Mononuclear cell (primary cell): ENCODE results near the gene STAB2. TPM values are rescaled to one million over a fixed set of nuclear protein-coding genes. Genes with fewer than 3 reads are reported as not detected.

ENCODE experiments used
- H3K27me3 ChIP-seq: 2 replicates; pipeline ENCODE4 v1.6.0; 2011; ENCODE audit warnings: low read length, control low read depth; ENCODE audit not compliant: insufficient read depth
- H3K4me1 ChIP-seq: 2 replicates; pipeline ENCODE4 v1.5.1; 2011; ENCODE audit warnings: mild to moderate bottlenecking, low read length, control low read depth; ENCODE audit not compliant: insufficient read depth
- H3K4me3 ChIP-seq: 2 replicates; pipeline ENCODE4 v1.5.1; 2011; ENCODE audit warnings: mild to moderate bottlenecking, low read length, moderate library complexity
- H3K9me3 ChIP-seq: 2 replicates; pipeline ENCODE4 v1.5.1; 2011; ENCODE audit warnings: low read depth, mild to moderate bottlenecking, control low read depth, low read length
- total RNA-seq: library from RNA; depleted of rRNA; stranded (reverse); fragments of >200 nt; gene quantifications from one replicate; pipeline ENCODE4 v1.2.3, GENCODE V29; 2012

The STAB2 gene
- total RNA-seq, 1 donor = not detected

GRCh38 chr12:103748875-103749274 is 161.8 kb downstream of the STAB2 start:
- Histone ChIP-seq H3K27me3 (no peaks in the 10 kb centered on the region), H3K4me3 (no peak overlapping the region), H3K9me3 (no peaks in the 10 kb centered on the region), H3K4me1 (no peaks in the 10 kb centered on the region)

DNA sequence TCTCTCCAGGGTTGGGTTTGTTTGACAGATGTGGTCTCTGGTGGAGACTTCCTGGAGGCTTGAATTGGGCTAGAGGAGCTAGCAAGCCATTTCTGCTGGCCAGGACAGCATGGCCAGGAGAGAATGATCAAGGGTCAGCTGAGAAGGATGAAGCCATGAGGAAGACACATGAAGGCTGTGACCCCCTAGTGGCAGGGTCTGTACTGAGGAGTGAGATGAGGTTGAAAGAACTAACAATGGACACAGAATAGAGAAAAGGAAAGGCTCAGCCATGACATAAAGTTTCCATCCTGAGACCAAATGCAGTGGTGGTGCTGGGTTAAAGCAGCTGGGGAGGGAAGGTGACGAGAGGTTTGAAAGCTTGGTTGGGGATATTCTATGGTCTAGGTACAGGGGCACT is 164.1 kb downstream of the STAB2 start:
- Histone ChIP-seq H3K4me1 (no peaks in the 10 kb centered on the region), H3K27me3 (no peaks in the 10 kb centered on the region), H3K9me3 (no peaks in the 10 kb centered on the region), H3K4me3 (no peak overlapping the region)

DNA sequence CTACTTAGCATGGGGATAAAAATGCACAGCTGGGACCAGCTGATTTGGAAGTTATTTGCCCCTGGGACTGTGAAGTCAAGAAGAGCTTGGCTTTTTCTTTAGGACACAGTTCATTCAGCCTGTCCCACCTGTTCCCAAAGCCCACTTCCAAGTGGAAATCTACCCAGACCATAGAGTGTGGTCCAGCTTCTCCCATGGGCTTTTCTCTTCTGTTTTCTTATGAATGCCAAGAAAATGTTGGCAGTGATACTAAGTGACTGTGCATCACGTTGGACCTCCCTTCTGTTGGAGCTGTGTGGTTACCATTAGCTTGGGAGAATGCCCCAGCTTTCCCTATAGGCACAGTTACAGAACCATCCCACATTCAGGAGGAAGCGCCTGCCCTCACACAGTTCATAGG is 164.5 kb downstream of the STAB2 start:
- Histone ChIP-seq H3K4me3 (no peak overlapping the region), H3K4me1 (no peaks in the 10 kb centered on the region), H3K9me3 (no peaks in the 10 kb centered on the region), H3K27me3 (no peaks in the 10 kb centered on the region)

DNA sequence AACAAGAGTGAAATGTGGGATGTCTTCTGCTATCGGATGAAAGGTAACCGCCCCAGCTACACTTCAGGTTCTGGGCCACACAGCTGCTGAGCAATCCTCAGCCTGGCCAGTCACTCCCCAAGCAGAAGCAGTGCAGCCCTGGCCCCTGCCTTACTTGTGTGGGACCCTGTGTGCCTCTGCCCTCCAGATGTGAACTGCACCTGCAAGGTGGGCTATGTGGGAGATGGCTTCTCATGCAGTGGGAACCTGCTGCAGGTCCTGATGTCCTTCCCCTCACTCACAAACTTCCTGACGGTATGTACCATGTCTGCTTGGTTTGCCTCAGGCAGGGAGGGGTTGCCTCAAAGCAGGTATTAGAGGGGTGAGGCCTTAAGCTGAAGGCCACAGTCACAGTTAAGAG is 168.4 kb downstream of the STAB2 start:
- Histone ChIP-seq H3K27me3 (no peaks in the 10 kb centered on the region), H3K4me1 (no peaks in the 10 kb centered on the region), H3K4me3 (no peak overlapping the region), H3K9me3 (no peaks in the 10 kb centered on the region)

DNA sequence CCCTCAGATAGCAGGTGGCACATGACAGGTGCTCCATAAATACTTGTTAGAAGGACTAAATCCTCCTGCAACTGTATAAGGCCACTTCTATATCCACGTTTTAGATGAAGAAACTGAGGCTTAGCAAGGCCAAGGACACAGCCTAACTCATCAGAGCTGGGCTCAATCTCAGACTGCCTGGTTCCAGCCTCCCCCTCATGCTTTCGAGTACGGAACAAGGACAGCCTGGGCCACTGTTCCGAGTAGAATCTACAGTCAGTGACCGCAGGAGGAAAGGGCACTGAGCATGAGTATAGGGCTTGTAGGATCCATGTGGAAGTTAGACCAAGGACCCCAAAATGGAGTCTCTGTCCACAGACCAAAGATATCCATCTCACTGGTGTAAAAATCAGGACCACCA is 169.4 kb downstream of the STAB2 start:
- Histone ChIP-seq H3K4me3 (no peak overlapping the region), H3K4me1 (no peaks in the 10 kb centered on the region), H3K27me3 (no peaks in the 10 kb centered on the region), H3K9me3 (no peaks in the 10 kb centered on the region)

DNA sequence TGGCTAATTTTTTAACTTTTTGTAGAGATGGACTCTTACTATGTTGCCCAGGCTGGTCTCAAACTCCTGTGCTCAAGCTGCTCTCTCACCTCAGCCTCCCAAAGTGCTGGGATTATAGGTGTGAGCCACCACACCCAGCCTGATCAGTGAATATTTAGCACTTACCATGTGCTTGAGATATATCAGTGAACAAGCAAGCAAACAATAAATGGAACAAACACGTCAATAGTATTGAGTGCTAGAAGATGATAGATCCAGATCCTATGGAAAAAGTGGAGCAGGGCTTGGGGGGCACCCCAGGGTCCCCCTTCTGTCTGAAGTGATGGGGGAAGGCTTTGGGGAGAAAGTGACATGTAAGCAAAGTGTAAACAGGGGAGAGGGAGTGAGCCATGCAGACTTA is 170.2 kb downstream of the STAB2 start:
- Histone ChIP-seq H3K9me3 (no peaks in the 10 kb centered on the region), H3K4me3 (no peak overlapping the region), H3K4me1 (no peaks in the 10 kb centered on the region), H3K27me3 (no peaks in the 10 kb centered on the region)

- Histone ChIP-seq H3K9me3 (no peaks in the 10 kb centered on the region), H3K4me3 (no peak overlapping the region), H3K27me3 (no peaks in the 10 kb centered on the region), H3K4me1 (no peaks in the 10 kb centered on the region)
Observed at GRCh38 chr12:103758310-103759089, 171.4 kb downstream of the STAB2 start.

DNA sequence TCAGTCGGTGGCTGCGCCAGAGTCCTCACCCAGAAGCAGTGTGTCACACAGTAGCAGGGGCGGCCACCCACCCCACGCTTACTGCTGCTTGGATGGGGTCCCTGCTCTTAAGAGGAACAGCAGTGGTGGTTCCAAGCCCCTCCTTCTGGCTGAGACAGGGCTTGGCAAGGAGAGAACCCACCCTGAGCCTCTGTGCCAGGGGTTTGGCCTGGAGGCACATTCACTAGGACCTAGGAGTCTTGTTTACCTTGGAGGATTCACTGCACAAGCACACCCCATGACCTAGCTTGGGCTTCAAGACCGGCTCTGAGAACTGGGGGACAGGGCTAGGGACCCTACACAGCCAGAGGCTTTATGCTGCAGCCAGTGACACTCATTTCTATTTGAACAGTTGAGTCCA is 175.4 kb downstream of the STAB2 start:
- no peaks in the 10 kb centered on the region for H3K4me1 ChIP-seq
- no peaks in the 10 kb centered on the region for H3K27me3 ChIP-seq
- H3K9me3 ChIP-seq = no peaks in the 10 kb centered on the region
- no peak overlapping the region for H3K4me3 ChIP-seq

DNA sequence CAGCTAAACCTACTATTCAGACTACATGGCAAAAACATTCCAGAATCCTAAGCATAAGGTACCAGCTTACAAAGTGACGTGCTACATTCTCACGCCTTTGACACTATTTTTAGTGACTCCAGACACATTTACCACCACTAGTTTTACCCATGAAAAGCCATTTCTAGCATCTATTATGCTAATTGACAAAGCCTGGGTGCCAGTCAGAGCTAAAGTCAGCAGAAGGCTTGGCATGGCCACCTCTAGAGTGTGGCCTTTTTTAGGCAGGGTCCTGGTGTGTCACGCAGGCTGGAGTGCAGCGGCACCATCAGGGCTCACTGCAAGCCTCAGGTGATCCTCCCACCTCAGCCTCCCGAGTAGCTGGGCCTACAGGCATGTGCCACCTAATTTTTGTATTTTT is 178.2 kb downstream of the STAB2 start:
- Histone ChIP-seq H3K9me3 (no peaks in the 10 kb centered on the region), H3K4me1 (no peaks in the 10 kb centered on the region), H3K4me3 (no peak overlapping the region), H3K27me3 (no peaks in the 10 kb centered on the region)

DNA sequence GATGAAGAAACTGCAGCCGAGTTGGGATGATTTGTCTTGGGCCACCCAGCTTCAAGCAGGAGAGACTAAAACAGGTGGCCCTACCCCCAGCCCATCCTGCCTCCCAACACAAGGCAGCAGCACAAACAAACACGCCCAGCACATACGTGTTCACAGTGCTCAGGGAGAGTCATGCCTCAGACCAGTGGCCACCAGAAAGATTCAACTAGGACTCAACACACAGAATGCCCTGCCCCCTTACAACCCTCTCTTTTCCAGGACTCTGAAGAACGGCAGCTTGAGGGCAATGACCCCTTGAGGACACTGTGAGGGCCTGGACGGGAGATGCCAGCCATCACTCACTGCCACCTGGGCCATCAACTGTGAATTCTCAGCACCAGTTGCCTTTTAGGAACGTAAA is 179.0 kb downstream of the STAB2 start:
- no peaks in the 10 kb centered on the region for H3K9me3 ChIP-seq
- H3K4me3 ChIP-seq = no peak overlapping the region
- no peaks in the 10 kb centered on the region for H3K4me1 ChIP-seq
- no peaks in the 10 kb centered on the region for H3K27me3 ChIP-seq

DNA sequence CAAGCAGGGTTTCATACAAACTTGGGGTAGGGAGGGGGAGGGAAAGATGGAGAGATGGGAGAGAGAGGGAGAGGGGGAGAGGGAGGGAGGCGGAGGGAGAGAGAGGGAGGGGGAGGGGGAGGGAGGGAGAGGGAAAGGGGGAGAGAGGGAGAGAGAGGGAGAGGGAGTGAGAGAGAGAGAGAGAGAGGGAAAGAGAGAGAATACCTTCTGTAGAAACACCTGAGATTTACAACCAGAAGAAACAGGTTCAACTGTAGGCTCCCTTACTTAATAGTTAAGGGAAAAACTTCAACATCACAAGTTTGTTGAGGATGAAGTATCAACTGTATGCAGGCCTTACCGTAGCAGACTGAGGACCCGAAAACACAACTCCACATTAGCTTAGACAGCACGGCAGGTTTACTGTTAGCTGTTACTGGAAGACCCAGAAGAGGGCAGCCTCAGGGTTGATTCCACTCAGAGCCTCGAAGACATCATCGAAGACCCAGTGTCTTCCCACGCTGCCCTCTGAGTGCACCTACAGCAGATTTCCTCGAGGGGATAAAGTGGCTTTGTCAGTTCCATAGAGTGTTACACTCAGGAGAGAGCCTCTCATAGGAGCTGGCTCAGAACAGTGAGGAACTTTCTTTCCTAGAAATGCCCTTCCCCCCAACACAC is 181.5 kb downstream of the STAB2 start:
- no peaks in the 10 kb centered on the region for H3K4me1 ChIP-seq
- H3K4me3 ChIP-seq = no peak overlapping the region
- no peaks in the 10 kb centered on the region for H3K27me3 ChIP-seq
- no peaks in the 10 kb centered on the region for H3K9me3 ChIP-seq

GRCh38 chr12:103769240-103769945 is 182.3 kb downstream of the STAB2 start:
- Histone ChIP-seq H3K4me1 (no peaks in the 10 kb centered on the region), H3K4me3 (no peak overlapping the region), H3K27me3 (no peaks in the 10 kb centered on the region), H3K9me3 (no peaks in the 10 kb centered on the region)

- Histone ChIP-seq H3K9me3 (no peaks in the 10 kb centered on the region), H3K4me3 (no peak overlapping the region), H3K4me1 (no peaks in the 10 kb centered on the region), H3K27me3 (no peaks in the 10 kb centered on the region)
Observed at GRCh38 chr12:103771466-103771865, 184.4 kb downstream of the STAB2 start.

GRCh38 chr12:103772367-103773108 is 185.5 kb downstream of the STAB2 start:
- no peaks in the 10 kb centered on the region for H3K9me3 ChIP-seq

More at GRCh38 chr12:103772367-103773108, 185.5 kb downstream of the STAB2 start:
- no peaks in the 10 kb centered on the region for H3K4me1 ChIP-seq
- no peak overlapping the region for H3K4me3 ChIP-seq
- H3K27me3 ChIP-seq = no peaks in the 10 kb centered on the region
